ENCODE measurements around the gene SNAPC3. TPM values are rescaled to one million over a fixed set of nuclear protein-coding genes. Genes with fewer than 3 reads are reported as not detected.

Gene SNAPC3
- total RNA-seq, 1 experiment from 2014 or later = 26.1 TPM

DNA sequence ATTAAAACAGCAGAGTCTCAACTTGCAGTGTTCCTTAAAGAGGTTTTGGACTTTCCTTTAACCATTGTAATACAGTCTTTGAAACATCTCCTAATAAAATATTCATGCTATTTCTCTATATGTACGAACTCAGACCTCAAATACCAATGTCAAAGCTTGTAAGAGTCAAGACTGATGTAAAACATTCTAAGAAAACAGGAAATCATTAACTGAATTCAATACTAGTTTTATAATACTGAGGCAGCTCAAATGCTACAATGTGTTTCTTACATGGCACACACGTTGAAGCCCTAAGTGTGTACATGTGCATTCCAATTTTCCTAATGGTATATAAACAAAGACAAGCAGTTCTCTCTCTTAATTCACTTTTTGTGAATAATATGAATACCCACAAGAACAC, 76.5 kb downstream of the SNAPC3 start:
- H3K36me3 ChIP-seq (ENCODE audit: control insufficient read depth in 1 of 2, insufficient read depth in 2 of 2, low read length in 2 of 2) = peaks cover 4 to 10% of the 10 kb centered on the region in 2 experiments; a peak in 2 of 4 replicates
- intact Hi-C loops (cut with micrococcal nuclease) = no loop called here
- H3K4me3 ChIP-seq (replicated peaks in 1 of 2; ENCODE audit: low read depth in 1 of 2, low read length in 2 of 2) = no peak overlapping the region
- BruUV-seq (replicated peaks) = no TSS peak
- no peaks in the 10 kb centered on the region for H3K9me2 ChIP-seq (ENCODE audit: insufficient read depth)
- no peak for ATAC-seq
- no peak for DNase-seq (ENCODE audit: low read depth, low spot score)
- no peak overlapping the region for H3K9ac ChIP-seq (ENCODE audit: low read length)
- TF ChIP-seq, protein P1, sequence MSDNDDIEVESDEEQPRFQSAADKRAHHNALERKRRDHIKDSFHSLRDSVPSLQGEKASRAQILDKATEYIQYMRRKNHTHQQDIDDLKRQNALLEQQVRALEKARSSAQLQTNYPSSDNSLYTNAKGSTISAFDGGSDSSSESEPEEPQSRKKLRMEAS (IDR thresholded peaks at IDR 0.05) = no peak
- TF ChIP-seq, protein P2, sequence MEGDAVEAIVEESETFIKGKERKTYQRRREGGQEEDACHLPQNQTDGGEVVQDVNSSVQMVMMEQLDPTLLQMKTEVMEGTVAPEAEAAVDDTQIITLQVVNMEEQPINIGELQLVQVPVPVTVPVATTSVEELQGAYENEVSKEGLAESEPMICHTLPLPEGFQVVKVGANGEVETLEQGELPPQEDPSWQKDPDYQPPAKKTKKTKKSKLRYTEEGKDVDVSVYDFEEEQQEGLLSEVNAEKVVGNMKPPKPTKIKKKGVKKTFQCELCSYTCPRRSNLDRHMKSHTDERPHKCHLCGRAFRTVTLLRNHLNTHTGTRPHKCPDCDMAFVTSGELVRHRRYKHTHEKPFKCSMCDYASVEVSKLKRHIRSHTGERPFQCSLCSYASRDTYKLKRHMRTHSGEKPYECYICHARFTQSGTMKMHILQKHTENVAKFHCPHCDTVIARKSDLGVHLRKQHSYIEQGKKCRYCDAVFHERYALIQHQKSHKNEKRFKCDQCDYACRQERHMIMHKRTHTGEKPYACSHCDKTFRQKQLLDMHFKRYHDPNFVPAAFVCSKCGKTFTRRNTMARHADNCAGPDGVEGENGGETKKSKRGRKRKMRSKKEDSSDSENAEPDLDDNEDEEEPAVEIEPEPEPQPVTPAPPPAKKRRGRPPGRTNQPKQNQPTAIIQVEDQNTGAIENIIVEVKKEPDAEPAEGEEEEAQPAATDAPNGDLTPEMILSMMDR (IDR thresholded peaks at IDR 0.05 in 2 of 3, conservative IDR thresholded peaks at IDR 0.05 in 1 of 3; ENCODE audit: borderline replicate concordance in 1 of 3, insufficient read depth in 1 of 3, low read depth in 2 of 3, low read length in 2 of 3) = no peak
- no peak overlapping the region for H3K4me2 ChIP-seq (ENCODE audit: low read length)
- H2AFZ ChIP-seq (ENCODE audit: low read depth, low read length, poor library complexity, severe bottlenecking) = no peak overlapping the region
- peaks cover 97% of the 10 kb centered on the region for H3K79me2 ChIP-seq (ENCODE audit: insufficient read depth, low read length)
- CTCF ChIA-PET = no interaction called here
- no peaks in the 10 kb centered on the region for H3K4me1 ChIP-seq (ENCODE audit: control insufficient read depth in 1 of 2, insufficient read depth in 2 of 2, low read length in 2 of 2)
- H3K27me3 ChIP-seq (ENCODE audit: insufficient read depth, low read length) = no peaks in the 10 kb centered on the region
- H3K27ac ChIP-seq (ENCODE audit: low read depth, low read length) = no peak overlapping the region
- RAD21 ChIA-PET (ENCODE audit: low non-redundant PET in 1 of 2, low total read pairs in 2 of 2, uncharacterized antibody in 2 of 2, unreplicated experiment in 2 of 2) = no interaction called here
- peaks cover 4% of the 10 kb centered on the region for H4K20me1 ChIP-seq (ENCODE audit: insufficient read depth)
- H3K9me3 ChIP-seq (ENCODE audit: control insufficient read depth in 1 of 2, insufficient read depth in 1 of 2, low read depth in 1 of 2, low read length in 2 of 2) = no peaks in the 10 kb centered on the region
- POLR2A ChIA-PET = no interaction called here

DNA sequence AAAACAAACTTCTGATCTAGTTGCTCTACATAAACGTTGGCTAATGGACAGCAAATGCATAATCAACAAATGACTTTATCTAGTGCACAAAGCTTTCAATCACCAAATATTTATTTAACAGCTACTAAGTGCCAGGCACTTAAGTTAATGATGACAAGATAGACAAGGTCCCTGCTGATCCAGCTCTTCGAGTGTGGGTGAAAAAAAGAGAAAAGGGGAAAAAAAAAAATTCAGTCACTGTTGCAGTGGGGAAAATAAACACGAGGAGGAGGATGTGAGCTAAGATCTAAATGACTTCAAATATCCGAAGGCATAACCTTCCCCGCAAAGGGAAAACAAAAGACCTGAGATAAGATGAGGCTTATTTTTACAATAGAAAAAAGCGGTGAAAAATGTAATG, 78.5 kb downstream of the SNAPC3 start:
- BruUV-seq (replicated peaks) = no TSS peak
- ChIA-PET POLR2A (no interaction called here), RAD21 (ENCODE audit: low non-redundant PET in 1 of 2, low total read pairs in 2 of 2, uncharacterized antibody in 2 of 2, unreplicated experiment in 2 of 2) (no interaction called here), CTCF (no interaction called here)
- intact Hi-C loops (cut with micrococcal nuclease) = no loop called here
- H2AFZ ChIP-seq (ENCODE audit: low read depth, low read length, poor library complexity, severe bottlenecking) = no peak overlapping the region
- H3K9ac ChIP-seq (ENCODE audit: low read length) = no peak overlapping the region
- H4K20me1 ChIP-seq (ENCODE audit: insufficient read depth) = peaks cover 4% of the 10 kb centered on the region; the same call in 1 of the 2 replicates
- H3K79me2 ChIP-seq (ENCODE audit: insufficient read depth, low read length) = peaks cover 97% of the 10 kb centered on the region
- H3K36me3 ChIP-seq (ENCODE audit: control insufficient read depth in 1 of 2, insufficient read depth in 2 of 2, low read length in 2 of 2) = peaks cover 19 to 27% of the 10 kb centered on the region in 2 experiments
- DNase-seq (ENCODE audit: low read depth, low spot score) = no peak
- H3K4me1 ChIP-seq (ENCODE audit: control insufficient read depth in 1 of 2, insufficient read depth in 2 of 2, low read length in 2 of 2) = no peaks in the 10 kb centered on the region
- H3K27me3 ChIP-seq (ENCODE audit: insufficient read depth, low read length) = no peaks in the 10 kb centered on the region
- ATAC-seq = no peak
- no peak overlapping the region for H3K27ac ChIP-seq (ENCODE audit: low read depth, low read length)
- no peak overlapping the region for H3K4me2 ChIP-seq (ENCODE audit: low read length)
- no peak overlapping the region for H3K4me3 ChIP-seq (replicated peaks in 1 of 2; ENCODE audit: low read depth in 1 of 2, low read length in 2 of 2)
- H3K9me2 ChIP-seq (ENCODE audit: insufficient read depth) = no peaks in the 10 kb centered on the region
- no peaks in the 10 kb centered on the region for H3K9me3 ChIP-seq (ENCODE audit: control insufficient read depth in 1 of 2, insufficient read depth in 1 of 2, low read depth in 1 of 2, low read length in 2 of 2)
- TF ChIP-seq ZNF274 (IDR thresholded peaks at IDR 0.05; ENCODE audit: low read depth, low read length) = no peak
- no peak for TF ChIP-seq SRF (IDR thresholded peaks at IDR 0.05; ENCODE audit: low read depth)
- TF ChIP-seq CBX3 (IDR thresholded peaks at IDR 0.05; ENCODE audit: low read depth) = no peak
- TF ChIP-seq, protein P3, sequence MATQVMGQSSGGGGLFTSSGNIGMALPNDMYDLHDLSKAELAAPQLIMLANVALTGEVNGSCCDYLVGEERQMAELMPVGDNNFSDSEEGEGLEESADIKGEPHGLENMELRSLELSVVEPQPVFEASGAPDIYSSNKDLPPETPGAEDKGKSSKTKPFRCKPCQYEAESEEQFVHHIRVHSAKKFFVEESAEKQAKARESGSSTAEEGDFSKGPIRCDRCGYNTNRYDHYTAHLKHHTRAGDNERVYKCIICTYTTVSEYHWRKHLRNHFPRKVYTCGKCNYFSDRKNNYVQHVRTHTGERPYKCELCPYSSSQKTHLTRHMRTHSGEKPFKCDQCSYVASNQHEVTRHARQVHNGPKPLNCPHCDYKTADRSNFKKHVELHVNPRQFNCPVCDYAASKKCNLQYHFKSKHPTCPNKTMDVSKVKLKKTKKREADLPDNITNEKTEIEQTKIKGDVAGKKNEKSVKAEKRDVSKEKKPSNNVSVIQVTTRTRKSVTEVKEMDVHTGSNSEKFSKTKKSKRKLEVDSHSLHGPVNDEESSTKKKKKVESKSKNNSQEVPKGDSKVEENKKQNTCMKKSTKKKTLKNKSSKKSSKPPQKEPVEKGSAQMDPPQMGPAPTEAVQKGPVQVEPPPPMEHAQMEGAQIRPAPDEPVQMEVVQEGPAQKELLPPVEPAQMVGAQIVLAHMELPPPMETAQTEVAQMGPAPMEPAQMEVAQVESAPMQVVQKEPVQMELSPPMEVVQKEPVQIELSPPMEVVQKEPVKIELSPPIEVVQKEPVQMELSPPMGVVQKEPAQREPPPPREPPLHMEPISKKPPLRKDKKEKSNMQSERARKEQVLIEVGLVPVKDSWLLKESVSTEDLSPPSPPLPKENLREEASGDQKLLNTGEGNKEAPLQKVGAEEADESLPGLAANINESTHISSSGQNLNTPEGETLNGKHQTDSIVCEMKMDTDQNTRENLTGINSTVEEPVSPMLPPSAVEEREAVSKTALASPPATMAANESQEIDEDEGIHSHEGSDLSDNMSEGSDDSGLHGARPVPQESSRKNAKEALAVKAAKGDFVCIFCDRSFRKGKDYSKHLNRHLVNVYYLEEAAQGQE (IDR thresholded peaks at IDR 0.05; ENCODE audit: low read depth) = no peak
- TF ChIP-seq JUND (IDR thresholded peaks at IDR 0.05) = no peak
- no peak for TF ChIP-seq TCF7L2 (IDR thresholded peaks at IDR 0.05; ENCODE audit: borderline replicate concordance, extremely low read depth, insufficient read depth, insufficient read length)
- TF ChIP-seq RAD21 (IDR thresholded peaks at IDR 0.05; ENCODE audit: low read depth) = no peak
- TF ChIP-seq, protein P4, sequence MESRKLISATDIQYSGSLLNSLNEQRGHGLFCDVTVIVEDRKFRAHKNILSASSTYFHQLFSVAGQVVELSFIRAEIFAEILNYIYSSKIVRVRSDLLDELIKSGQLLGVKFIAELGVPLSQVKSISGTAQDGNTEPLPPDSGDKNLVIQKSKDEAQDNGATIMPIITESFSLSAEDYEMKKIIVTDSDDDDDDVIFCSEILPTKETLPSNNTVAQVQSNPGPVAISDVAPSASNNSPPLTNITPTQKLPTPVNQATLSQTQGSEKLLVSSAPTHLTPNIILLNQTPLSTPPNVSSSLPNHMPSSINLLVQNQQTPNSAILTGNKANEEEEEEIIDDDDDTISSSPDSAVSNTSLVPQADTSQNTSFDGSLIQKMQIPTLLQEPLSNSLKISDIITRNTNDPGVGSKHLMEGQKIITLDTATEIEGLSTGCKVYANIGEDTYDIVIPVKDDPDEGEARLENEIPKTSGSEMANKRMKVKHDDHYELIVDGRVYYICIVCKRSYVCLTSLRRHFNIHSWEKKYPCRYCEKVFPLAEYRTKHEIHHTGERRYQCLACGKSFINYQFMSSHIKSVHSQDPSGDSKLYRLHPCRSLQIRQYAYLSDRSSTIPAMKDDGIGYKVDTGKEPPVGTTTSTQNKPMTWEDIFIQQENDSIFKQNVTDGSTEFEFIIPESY (IDR thresholded peaks at IDR 0.05; ENCODE audit: extremely low read depth, insufficient replicate concordance, low read length) = no peak
- TF ChIP-seq POLR2AphosphoS5 (IDR thresholded peaks at IDR 0.05; ENCODE audit: low read depth, low read length) = no peak
- TF ChIP-seq EZH2 (IDR thresholded peaks at IDR 0.05) = no peak
- TF ChIP-seq CEBPB (IDR thresholded peaks at IDR 0.05; ENCODE audit: low read depth) = no peak
